Heart left ventricle (tissue), 13 donors: ENCODE results near the gene HAUS7.

Experiments
- CTCF ChIP-seq, 12 donors: fragments of 200-600 bp; sonication (generic) in 4 of 12; IDR thresholded peaks; one replicate each; pipeline versions ENCODE4 v1.5.0 to v1.8.0; 2018 to 2022; ENCODE audit warnings: antibody characterized with exemption in 12 of 12, mild to moderate bottlenecking in 5 of 12
- POLR2A ChIP-seq, 2 donors: fragments of 450-650 bp; IDR thresholded peaks; one replicate each; pipeline ENCODE4 v1.6.1; 2017; ENCODE audit warnings: antibody characterized with exemption in 2 of 2, mild to moderate bottlenecking in 2 of 2, moderate library complexity in 2 of 2
- donor health status: ischemic (EF 13 %, LVEDD 7.1; RV severe dilation, severe dysfunction).
- donor health status: DM: no; HTN: yes; CAD: no.
- donor health status: DM: no; HTN: no; CAD: no.
- donor health status: ischemic (EF 25% LVEDD 6.9; RV normal size, moderate dysfunction).
- donor health status: ischemic (EF 25% LVEDD 5.7; RV mildly dilated, moderate dysfunction).
- donor health status: ischemic (EF 35%, LVEDD 5.7; RV mildly dilated, moderate dysfunction).
- donor health status: nonischemic (EF 11% LVEDD 7.7; RV severe dilation, severe dysfunction).
- donor health status: DM: yes; HTN: yes; CAD: no.
- donor health status: PGD.
- donor health status: ischemic (EF 29% LVEDD 5.4; RV normal size, mild dysfunction).
- donor health status: nonischemic (EF 23%, LVEDD 6.1; RV moderate dilation, normal function).

GRCh38 chrX:153485396-153486080 lies 15.2 kb upstream of the HAUS7 start:
- TF ChIP-seq POLR2A (IDR thresholded peaks at IDR 0.05): no peak
- no peak for TF ChIP-seq CTCF (IDR thresholded peaks at IDR 0.05)
